K562 (cell line): ENCODE measurements around the gene LRRC9.

ENCODE experiments used
- CCNT2 ChIP-seq: IDR thresholded peaks from 2 replicates; pipeline ENCODE4 v1.6.1; 2011; ENCODE audit warnings: borderline replicate concordance, low read depth, mild to moderate bottlenecking, moderate library complexity, mixed read lengths, low read length; ENCODE audit not compliant: insufficient read length; ENCODE audit errors: extremely low read depth
- CTCF ChIP-seq, 3 experiments: IDR thresholded peaks in 2 of 3; conservative IDR thresholded peaks in 1 of 3; 2 replicates each; pipeline ENCODE4 v1.5.1; 2011 to 2012; ENCODE audit warnings: low read length in 3 of 3, mild to moderate bottlenecking in 3 of 3, control low read depth in 2 of 3, improper control_type of control experiment in 1 of 3, inconsistent platforms in 1 of 3, low read depth in 1 of 3, mixed read lengths in 1 of 3, moderate library complexity in 1 of 3; ENCODE audit not compliant: insufficient read depth in 2 of 3
- KLF10 ChIP-seq: fragments of 250-450 bp; sonication (Bioruptor Pico); IDR thresholded peaks from 2 replicates; pipeline ENCODE4 v1.6.1; 2021; ENCODE audit warnings: matching md5 sums
- LEF1 ChIP-seq: fragments of 450-650 bp; IDR thresholded peaks from 2 replicates; pipeline ENCODE4 v1.6.1; 2016; ENCODE audit warnings: mild to moderate bottlenecking
- NFIC ChIP-seq: fragments of 450-650 bp; IDR thresholded peaks from 2 replicates; pipeline ENCODE4 v1.6.1; 2017; ENCODE audit warnings: mild to moderate bottlenecking, inconsistent platforms
- PTTG1 ChIP-seq: fragments of 450-650 bp; IDR thresholded peaks from 2 replicates; pipeline ENCODE4 v1.6.1; 2016; ENCODE audit warnings: low read depth, mild to moderate bottlenecking, missing genetic modification characterization, missing compliant biosample characterization
- RFX5 ChIP-seq: IDR thresholded peaks from 2 replicates; pipeline ENCODE4 v1.6.1; 2011; ENCODE audit warnings: low read depth, mild to moderate bottlenecking, improper control_type of control experiment, low read length
- TAF15 ChIP-seq: fragments of 200-400 bp; formaldehyde crosslinking; IDR thresholded peaks from 2 replicates; pipeline ENCODE4 v1.6.1; 2017; ENCODE audit warnings: mild to moderate bottlenecking, low read depth, low read length, moderate library complexity
- ZFP91 ChIP-seq: sonication (generic); formaldehyde crosslinking; IDR thresholded peaks from 2 replicates; pipeline ENCODE4 v1.8.0; 2022; ENCODE audit warnings: mild to moderate bottlenecking, missing genetic modification reagents

GRCh38 chr14:59997449-59997848 is 77.5 kb downstream of the LRRC9 start:
- TF ChIP-seq KLF10 (CRISPR knock-in tag) (no peak), NFIC (no peak), TAF15 (no peak), RFX5 (no peak), ZFP91 (CRISPR knock-in tag) (no peak), CCNT2 (no peak), CTCF (IDR thresholded peaks at IDR 0.05 in 2 of 3, conservative IDR thresholded peaks at IDR 0.05 in 1 of 3; ENCODE audit: insufficient read depth in 2 of 3, low read depth in 1 of 3, low read length in 3 of 3) (no peak), LEF1 (no peak), PTTG1 (tag) (no peak)
